ENCODE measurements around the gene FARP2. TPM values are rescaled to one million over a fixed set of nuclear protein-coding genes. Genes with fewer than 3 reads are reported as not detected.

FARP2 gene
- total RNA-seq, 1 experiment from 2014 or later = 30.4 TPM

- DNase-seq (ENCODE audit: extremely low read depth, low read depth) = no peak
Measured at GRCh38 chr2:241482126-241482955, 126.3 kb downstream of the FARP2 start.

GRCh38 chr2:241483305-241483704, 127.2 kb downstream of the FARP2 start:
- DNase-seq (ENCODE audit: extremely low read depth, low read depth) = no peak

GRCh38 chr2:241485172-241485911, 129.3 kb downstream of the FARP2 start:
- no peak for DNase-seq (ENCODE audit: extremely low read depth, low read depth)

- no peak for DNase-seq (ENCODE audit: extremely low read depth, low read depth)
Measured at GRCh38 chr2:241489088-241489487, 133.0 kb downstream of the FARP2 start.

GRCh38 chr2:241489733-241490680, 133.9 kb downstream of the FARP2 start:
- no peak for DNase-seq (ENCODE audit: extremely low read depth, low read depth)

- no peak for DNase-seq (ENCODE audit: extremely low read depth, low read depth)
Measured at GRCh38 chr2:241490825-241491506, 134.9 kb downstream of the FARP2 start.

- no peak for DNase-seq (ENCODE audit: extremely low read depth, low read depth)
Measured at GRCh38 chr2:241491549-241492173, 135.6 kb downstream of the FARP2 start.

- no peak for DNase-seq (ENCODE audit: extremely low read depth, low read depth)
Measured at GRCh38 chr2:241492174-241492565, 136.1 kb downstream of the FARP2 start.

- no peak for DNase-seq (ENCODE audit: extremely low read depth, low read depth)
Measured at GRCh38 chr2:241493092-241493491, 137.0 kb downstream of the FARP2 start.

- DNase-seq (ENCODE audit: extremely low read depth, low read depth) = no peak
Measured at GRCh38 chr2:241494311-241494908, 138.3 kb downstream of the FARP2 start.

- no peak for DNase-seq (ENCODE audit: extremely low read depth, low read depth)
Measured at GRCh38 chr2:241495172-241496002, 139.3 kb downstream of the FARP2 start.

- DNase-seq (ENCODE audit: extremely low read depth, low read depth) = no peak
Measured at GRCh38 chr2:241496003-241496707, 140.1 kb downstream of the FARP2 start.

GRCh38 chr2:241496904-241497877, 141.1 kb downstream of the FARP2 start:
- no peak for DNase-seq (ENCODE audit: extremely low read depth, low read depth)

GRCh38 chr2:241498115-241499070, 142.3 kb downstream of the FARP2 start:
- DNase-seq (ENCODE audit: extremely low read depth, low read depth) = no peak

GRCh38 chr2:241499146-241499965, 143.3 kb downstream of the FARP2 start:
- no peak for DNase-seq (ENCODE audit: extremely low read depth, low read depth)
